Activated CD4-positive, alpha-beta T cell treated with anti-CD3 and anti-CD28 coated beads, Interleukin-2, amount 50 U/mL, for 48 hours (primary cell): ENCODE results near the gene JARID2.
A peak's percentile ranks its signal among the peaks of the same experiment; 100 is the strongest.

Source experiments
- DNase-seq, 2 experiments: peaks; one replicate each; pipeline ENCODE4 v3.0.0-alpha.2; 2020

The JARID2 gene

DNA sequence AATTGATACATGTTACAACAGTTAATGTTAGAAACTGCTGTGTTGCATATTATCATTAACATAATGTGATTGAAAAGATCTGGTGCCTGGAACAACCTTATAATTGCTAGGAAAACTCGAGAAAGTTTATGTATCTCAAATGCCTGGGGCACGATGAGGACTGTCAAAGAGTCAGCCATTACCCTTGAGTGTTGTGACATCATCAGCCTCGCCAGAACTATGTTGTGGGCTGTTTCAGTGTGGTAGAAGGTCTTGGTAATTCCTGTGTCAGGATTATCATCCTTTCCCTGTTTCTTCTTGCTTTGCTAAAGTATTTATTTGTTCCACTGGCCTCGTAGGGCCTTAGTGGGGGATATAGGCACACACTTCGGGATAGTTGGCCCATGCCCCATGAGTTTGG lies 231.9 kb downstream of the JARID2 start:
- DNase-seq = no peak

DNA sequence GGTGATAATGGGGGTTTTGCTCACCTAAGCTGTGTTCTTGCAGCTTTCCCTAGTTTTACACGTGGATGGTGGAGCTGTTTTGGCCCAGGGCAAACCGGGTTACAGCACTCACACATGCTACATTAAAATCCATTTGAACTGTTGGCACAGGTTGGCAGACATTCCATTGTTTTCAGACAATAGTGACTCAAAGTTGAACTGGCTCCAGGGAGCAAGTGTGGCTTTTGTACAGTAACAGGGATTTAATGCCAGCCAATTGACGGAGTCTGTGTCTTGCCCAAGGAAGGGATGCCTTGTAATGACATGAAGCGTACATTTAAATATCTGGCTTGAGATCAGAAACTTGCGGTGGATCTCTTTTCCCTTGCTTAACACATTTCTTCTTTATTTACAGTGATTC lies 233.9 kb downstream of the JARID2 start:
- DNase-seq = no peak

DNA sequence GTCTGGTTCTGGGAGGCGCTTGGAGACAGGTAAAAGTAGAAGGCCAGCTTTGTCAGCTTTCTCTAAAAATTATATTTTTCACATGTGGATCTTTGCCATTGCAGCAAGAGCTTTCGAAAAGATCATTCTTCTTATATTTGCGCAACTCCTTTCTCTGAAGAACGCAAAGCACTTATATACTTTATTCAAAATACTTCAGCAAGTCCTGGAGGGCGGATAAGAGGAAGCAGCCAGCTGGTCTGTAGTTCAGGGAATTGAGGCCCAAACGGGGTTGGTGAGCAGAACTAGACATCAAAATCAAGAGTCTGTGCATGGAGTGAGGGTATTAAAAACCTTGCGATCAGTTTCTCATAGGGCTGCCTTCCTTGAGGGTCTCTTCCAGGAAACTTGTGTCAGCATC lies 234.7 kb downstream of the JARID2 start:
- no peak for DNase-seq

DNA sequence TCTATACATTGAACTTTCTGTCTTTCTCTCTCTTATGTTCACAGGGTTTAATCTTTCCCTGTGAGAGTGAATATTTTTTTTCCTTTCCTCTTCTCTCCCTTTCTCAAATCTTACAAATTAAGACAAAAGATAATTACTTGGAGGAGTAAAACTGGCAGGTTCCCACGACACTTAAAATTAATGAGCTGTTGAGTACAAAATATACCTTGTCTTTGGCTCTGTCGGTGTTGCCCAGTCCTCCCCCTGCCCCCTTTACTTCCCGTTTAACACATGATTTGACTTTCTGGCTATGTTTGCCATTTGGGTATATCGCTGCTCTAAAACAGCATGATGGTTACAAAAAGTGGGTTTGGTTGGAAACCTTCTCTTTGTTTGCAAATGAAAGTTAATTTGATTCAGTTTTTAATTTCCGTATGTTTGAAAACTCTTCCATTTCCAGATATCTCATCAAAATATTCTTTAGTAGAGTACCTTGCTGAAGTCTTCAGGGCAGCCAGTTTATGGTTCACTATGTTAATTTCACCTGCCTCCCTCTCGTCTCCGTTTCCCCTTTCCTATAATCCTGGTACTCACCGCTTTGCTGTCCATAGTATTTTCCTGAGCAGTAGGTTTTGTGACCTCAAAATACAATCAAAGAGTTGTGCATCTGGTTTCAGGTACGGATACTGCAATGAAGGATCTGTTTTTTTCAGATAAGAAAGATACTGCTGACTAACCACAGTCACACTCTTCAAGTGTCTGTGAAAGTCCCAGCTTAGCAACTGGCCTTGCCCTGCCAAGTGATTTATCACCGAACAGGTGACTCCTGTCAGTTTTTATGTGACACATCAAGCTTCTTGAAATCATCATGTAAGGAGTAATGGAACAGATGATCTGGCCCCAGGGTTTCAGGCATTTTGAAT lies 235.8 kb downstream of the JARID2 start:
- DNase-seq = peak; percentile 10 to 29

DNA sequence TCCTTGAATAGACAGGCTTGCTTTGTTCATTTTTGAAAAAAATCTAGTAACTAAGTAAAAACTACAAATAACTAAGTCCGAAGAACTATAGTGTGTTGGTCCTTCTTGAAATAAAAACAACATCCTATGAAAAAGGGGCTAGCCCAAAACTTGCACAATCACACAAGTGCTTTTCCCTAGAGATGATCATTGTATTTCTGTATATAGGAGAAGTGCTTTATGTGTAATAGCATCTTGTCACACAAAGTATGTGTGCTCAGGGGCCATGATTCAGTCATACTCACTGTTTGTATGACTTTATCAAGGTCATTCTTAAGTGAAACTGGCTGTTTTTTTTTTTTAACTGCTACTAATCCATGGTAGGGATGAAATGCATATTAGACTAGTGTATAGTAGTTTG lies 237.2 kb downstream of the JARID2 start:
- DNase-seq = no peak

DNA sequence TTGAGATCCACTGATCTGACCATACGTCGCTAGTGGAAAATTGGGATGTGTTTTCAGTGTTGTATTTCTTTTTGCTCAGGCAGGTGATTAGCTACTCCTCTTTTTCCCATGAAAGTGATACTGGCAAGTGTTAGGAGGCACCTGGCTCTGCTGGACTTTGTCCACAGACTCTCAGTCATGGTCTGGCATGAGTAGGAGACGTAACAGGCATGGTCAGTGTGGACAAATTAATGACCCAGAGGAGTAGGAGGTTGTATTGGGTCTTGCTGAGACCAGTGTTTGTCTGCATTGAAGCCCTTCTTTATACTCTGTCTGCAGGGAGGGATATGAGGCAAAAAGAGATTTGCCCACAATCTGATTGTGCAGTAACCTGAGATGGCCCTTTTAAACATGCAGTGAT lies 238.3 kb downstream of the JARID2 start:
- no peak for DNase-seq

DNA sequence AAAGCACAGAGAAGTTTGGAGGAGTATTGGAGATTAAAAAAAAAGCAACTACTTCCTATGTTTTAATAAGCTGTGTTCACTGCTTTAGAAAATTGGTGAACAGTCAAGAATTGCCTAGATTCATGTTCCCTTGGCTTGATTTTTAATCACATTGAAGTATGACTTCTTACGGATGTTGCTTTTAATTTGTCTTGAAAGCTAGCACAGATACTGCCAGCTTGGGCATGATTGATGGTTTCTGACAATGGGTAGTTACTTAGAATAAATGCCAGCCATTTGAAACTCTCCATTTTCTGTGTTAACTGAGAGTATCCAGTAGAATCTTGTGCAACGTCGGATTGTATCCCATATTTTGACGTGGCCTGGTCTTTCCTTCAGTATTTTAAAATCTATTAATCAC lies 239.0 kb downstream of the JARID2 start:
- no peak for DNase-seq

DNA sequence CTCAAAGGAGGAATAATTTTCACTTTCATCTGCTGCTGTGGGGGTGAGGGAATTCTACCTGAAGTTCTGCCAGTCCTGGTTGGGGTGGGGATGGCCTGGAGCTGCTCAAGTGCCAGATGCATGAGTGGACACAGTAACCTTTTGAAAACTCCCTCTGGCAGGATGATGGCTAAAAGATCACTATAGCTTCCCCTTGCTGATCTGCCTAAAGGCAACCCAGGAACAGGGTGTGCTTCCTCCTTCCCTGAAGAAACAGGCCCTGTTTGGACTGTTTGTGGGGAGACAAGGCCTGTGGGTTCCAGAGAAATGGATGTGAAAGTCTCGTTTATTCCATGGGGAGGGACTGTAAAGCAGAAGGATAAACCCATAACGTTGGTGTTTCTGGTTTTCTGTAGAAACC lies 240.1 kb downstream of the JARID2 start:
- DNase-seq = no peak

DNA sequence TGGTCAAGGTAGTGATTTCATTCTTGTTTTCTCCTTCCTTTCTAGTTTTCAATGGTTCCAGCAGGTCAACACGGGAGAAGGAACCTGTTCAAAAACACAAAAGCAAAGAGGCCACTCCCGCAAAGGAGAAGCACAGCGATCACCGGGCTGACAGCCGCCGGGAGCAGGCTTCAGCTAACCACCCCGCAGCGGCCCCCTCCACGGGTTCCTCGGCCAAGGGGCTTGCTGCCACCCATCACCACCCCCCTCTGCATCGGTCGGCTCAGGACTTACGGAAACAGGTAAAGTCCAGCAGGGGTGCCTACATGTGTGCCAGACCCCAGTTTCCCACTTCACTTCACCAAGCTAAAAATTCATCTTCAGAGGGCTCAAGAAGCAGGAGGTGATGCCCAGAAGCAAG lies 241.4 kb downstream of the JARID2 start:
- DNase-seq = no peak

DNA sequence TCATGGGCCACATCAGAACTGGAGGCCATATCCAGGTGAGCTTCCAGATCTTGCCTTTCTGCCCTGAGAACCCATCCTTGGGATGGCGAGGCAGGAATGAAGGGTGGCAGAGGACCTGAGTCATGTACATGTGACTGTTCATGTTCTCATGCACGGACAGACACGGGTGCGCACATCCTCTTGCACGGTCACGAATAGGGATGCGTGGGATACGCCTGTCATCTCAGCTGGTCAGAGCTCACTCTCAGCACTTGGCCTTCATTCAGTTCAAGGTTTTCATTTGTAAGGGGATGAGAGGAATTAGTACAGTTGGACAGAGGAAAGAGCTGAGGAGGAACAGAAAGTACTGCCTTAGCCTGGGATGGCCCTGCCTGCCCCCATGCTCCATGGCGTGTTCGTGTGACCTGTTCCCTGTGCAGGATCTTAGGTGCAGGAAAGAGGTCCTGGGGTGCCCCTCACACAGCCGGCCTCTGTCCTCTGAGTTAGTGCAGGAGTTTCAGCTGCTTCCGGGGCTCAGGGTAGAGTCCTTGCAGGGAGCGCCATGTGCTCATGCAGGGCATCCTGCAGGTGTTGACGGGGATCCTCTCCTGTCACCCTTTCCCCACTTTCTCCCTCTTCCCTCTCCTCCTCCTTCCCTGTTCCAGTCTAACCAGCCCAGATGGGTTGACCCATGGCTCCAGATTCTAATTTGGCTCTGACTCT lies 243.5 kb downstream of the JARID2 start:
- DNase-seq = no peak

DNA sequence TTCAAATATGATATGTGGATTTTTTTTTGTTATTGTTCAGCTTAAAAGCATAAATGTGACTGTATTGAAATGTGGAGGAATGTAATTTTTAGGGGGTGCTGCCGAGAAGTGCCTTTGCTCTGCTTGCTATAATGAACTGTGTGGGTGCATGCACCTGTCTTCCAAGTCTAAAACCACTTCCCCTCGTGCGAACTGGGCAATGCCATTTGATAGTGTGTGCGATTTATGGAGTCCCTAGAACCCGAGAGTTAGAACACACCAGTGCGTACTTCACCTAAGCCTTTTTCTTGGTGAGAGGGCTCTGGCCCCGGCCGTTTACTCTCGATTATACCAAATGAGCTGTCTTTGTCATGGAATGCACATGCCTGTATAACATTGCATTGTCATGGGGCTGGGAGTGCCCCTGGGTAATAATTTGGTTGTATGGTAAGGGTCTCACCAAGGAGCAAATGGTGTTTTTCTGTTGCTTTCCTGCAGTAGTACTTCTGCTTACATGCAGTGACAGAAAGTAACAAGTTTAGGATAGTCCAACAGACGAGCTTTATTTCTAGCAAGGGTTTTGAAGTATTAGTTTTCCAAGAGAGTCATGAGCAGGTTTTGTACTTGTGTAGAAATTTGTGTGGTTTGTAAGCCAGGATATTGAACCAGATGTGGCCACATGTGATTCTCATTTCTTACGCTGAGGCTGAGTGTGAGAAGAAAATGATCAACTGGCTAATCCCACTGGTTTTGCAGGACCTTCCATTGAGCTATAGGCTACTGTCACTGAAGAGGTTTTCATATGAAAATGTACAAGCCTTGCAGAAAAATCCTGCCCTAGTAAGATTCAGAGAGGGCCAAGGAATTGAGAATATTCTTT lies 244.6 kb downstream of the JARID2 start:
- no peak for DNase-seq

DNA sequence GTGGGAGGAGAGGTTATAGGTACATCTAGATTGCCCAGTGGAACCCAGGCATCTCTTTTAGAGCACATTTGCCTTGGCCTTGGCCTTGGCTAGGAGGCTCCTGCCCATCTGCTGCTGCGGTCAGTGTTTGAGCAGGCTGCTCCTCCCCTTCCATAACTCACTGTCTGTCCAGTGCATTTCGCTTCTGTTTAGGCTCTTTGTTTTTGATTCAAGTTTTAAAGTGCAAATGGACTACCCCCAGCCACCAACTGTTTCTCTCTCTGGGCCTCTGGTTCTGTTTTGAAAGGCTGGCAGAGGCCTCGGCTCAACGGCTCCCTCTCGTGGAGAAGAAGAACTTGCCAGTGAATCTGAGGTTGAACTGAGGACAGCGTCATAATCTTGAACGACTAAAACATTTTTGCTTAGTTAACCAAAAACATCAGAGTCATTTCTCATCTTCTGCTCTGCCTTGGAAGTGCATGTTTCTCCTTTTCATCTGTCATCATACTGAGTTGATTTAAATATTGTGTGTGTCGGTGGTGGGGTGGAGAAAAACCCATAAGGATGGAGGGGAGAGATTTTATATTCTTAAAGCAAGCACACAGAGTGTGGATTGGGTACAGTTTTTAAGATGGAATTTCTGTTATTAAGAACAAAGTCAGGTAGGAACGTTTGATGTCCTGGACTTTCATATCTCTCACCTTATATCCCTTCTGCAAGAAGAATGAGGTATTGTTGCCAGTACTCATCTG lies 245.6 kb downstream of the JARID2 start:
- DNase-seq = peak; percentile 71 to 76

DNA sequence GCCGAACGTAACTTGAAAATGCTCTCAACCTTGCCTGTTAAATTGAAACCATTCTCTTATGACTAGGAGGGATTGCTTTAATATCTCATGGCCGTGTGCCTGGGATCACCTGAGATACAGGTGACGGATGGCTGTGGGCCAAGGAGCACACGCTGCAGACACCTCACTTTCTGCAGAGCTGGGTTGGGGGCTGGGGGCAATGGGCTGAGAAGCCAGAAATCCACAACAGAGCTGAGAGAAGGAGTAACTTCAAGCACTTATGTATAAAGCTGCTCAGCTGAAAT lies 246.1 kb downstream of the JARID2 start:
- no peak for DNase-seq

DNA sequence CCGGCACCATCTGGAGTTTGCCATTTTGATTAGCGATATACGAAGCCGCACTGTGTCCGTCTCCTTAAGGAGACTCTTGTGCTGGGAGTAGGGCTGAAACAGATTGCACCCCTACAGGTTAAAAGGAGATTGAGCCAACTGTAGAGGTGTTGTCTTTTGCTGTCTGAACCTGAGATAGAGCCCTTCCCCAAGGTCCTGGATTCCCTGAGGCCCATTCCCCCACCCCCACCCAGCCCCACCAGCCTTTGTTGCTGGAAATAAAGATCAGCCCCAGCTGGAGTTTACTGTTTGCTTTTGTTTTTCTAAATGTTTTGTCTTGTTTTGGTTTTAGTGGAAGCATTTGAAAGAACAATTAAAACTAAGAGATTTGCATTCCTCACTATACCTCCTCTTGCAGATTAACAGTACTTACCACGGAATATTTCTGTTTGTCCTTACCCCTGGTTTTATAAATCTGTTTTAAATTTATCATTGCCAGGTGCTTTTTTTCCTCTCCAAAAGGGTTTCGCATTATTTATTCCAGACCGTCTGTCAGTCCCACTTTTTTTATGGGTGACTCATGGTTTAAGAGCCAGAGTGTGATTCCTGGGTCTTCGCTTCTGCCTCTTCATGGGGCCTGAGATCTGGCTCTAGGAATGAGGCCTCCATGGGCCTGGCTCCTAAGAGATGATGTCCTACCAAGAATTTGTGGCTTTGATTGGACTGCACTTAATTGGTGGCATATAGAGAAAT lies 247.7 kb downstream of the JARID2 start:
- DNase-seq = no peak

DNA sequence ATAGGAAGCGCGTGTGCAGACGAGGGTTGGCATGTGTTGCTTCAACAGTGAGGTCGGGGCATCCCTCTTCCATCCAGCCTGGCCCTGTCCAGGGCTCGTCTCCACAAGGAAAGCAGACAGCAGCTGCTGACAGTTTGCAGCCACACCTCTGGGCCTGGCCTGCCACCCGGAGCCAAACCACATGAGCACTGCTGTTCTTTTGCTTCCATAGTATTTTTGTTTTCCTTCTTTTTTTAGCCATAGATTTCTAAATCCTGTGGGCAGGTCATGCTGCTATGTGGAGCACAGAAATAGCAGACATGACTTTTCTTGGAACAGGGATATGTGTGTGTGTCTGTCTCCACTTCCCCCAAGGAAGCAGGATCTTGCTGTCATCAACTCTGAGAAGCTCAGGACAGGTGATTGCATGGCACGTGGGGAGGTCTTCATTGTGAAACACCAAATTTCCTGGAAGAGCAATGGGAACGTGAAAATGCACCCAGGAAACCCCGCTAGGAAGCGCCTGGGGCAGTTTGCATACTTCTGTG lies 249.6 kb downstream of the JARID2 start:
- no peak for DNase-seq

DNA sequence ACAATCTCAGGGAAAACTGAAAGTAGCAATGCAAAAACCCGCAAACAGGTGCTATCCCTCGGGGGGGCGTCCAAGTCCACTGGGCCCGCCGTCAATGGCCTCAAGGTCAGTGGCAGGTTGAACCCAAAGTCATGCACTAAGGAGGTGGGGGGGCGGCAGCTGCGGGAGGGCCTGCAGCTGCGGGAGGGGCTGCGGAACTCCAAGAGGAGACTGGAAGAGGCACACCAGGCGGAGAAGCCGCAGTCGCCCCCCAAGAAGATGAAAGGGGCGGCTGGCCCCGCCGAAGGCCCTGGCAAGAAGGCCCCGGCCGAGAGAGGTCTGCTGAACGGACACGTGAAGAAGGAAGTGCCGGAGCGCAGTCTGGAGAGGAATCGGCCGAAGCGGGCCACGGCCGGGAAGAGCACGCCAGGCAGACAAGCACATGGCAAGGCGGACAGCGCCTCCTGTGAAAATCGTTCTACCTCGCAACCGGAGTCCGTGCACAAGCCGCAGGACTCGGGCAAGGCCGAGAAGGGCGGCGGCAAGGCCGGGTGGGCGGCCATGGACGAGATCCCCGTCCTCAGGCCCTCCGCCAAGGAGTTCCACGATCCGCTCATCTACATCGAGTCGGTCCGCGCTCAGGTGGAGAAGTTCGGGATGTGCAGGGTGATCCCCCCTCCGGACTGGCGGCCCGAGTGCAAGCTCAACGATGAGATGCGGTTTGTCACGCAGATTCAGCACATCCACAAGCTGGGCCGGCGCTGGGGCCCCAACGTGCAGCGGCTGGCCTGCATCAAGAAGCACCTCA lies 250.7 kb downstream of the JARID2 start:
- no peak for DNase-seq

DNA sequence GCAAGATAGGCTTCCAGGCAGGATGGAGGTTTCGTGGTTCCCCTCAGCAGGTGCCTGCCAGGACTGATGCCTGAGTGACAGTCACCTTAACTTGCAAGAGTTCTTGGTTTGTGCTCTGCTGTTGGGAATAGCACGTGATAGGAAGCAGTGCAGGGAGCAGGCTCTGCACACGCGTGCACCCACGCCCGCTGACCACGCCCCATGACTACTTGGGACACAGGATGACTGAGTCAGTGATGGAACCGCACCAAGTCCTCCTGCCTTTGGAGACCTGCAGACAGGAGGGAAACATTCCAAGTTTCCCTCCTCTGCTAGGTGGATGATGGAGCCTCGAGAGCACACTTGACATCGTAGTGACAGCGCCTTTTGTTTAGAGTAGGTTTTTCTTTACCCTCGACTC lies 252.8 kb downstream of the JARID2 start:
- DNase-seq = no peak

DNA sequence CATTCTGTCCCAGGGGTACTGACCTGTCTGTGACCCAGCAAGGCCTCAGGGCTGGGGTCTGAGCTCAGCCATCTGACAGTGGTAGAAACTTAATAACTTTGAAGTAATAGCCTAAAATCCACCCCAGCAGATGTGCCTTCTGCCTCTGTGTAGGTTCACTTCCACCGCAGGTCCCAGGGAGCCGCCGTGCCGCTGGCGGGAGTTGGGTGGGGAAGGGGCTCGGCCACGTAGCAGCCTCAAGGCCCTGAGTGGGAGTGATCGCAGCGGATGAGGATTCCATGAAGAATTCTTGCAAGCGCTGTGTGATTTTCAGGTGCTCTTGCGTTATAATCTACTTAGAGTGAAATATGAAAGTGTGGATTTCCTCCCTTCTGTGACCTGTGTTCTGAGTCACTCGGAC lies 253.3 kb downstream of the JARID2 start:
- DNase-seq = no peak

DNA sequence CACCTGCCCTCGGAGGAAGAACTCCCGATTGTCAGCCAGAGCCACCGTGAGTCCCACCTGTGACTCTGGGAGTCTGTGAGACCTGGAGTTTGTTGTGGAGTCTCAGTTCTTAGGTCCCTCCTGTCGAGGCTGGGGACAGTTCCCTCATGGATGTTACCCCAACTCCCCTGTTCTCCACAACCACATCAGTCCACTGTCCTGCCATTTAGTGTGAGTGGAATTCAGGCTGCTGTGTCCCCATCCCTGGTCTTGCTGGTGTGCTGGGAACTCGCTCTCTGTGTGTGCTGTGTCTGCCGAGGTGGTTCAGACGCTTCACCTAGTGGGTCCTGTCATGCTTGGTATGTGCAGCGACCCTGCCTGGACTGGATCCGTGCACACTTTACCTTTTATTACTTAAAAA lies 253.7 kb downstream of the JARID2 start:
- DNase-seq = no peak

DNA sequence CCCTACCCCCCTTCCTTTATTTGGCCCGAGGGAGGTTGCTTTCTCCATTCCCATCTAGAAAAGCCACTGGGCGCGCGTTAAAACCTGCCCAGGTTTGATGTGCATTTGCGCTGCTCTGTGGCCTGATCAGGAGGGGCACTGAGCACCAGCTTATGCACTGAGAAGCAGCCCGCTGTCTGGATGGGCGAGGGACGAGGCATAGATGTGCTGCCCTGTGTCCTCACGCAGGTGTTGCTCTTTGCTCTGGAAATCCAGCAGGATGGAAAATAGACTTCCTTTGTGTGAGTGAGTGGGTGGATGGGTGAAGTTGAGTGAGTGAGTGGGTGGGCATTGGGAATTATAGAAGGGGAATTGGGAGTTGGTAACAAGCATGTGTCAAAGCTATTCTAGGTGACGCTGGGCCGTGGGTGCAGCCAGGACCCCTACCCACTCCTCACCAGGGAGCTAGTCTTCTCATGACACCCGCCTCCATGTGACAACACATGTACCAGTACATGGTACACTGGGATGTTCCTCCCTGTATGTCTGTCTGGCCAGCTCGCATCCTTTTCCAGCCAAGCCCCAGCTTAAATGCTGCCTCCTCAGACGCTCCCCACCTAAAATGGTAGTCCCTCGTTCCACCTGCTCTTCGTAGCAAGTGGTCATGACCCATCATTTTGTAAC lies 254.3 kb downstream of the JARID2 start:
- no peak for DNase-seq
